T1000 (cell line): ENCODE data around the gene RNF167.

Source experiments
- DNase-seq: peaks from one replicate; lab custom pipeline; 2025; ENCODE audit warnings: mixed read lengths; lab: John Stamatoyannopoulos, UW

The RNF167 gene

DNA sequence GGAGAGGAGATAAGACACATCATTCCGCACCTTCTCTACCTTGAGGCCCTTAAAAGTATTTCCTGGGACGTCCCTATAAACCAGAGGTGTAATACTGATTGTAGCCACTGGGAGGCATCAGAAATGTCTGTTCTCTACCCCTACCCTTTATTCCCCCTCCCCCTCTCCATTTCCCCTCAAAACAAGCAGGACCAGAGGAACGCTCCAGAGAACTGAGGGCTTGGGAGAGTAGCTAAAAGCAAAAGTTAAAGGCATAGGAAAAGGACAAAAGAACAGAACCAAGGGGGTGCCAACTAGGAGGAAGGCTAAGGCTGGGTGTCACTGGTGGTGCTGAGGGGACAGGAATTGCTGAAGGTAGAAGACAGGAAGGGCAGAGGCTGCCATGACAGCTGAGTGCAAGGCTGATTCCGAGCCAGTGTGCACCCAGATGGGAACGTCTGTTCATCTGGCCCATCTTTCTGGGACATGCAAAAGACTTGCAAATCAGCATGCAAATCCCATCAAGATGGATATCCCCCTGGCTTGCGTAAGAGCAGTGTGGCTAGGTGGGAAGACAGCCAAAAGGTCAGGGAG, 40.7 kb downstream of the RNF167 start:
- DNase-seq = no peak

DNA sequence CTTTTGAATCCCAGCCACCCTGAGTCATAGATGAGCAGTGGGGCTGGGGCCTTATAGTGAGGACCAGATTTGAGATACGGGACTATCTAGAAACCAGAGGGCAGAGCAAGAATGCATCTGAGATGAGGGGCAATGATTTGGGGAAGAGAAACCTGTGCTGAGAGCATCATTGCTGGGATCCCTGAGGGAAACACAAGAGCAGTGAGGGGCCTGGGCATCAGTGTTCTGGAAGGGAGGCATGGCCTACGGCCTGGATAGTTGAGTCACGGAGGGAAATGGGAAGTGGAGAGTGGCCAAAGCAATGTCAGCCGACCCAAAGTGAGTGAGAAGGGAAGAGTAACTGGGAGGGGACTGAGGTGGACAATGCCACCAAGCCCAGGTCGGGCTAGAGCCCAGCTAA, 42.2 kb downstream of the RNF167 start:
- DNase-seq = no peak

- DNase-seq = no peak
Measured at GRCh38 chr17:4986403-4986802, 46.3 kb downstream of the RNF167 start.

DNA sequence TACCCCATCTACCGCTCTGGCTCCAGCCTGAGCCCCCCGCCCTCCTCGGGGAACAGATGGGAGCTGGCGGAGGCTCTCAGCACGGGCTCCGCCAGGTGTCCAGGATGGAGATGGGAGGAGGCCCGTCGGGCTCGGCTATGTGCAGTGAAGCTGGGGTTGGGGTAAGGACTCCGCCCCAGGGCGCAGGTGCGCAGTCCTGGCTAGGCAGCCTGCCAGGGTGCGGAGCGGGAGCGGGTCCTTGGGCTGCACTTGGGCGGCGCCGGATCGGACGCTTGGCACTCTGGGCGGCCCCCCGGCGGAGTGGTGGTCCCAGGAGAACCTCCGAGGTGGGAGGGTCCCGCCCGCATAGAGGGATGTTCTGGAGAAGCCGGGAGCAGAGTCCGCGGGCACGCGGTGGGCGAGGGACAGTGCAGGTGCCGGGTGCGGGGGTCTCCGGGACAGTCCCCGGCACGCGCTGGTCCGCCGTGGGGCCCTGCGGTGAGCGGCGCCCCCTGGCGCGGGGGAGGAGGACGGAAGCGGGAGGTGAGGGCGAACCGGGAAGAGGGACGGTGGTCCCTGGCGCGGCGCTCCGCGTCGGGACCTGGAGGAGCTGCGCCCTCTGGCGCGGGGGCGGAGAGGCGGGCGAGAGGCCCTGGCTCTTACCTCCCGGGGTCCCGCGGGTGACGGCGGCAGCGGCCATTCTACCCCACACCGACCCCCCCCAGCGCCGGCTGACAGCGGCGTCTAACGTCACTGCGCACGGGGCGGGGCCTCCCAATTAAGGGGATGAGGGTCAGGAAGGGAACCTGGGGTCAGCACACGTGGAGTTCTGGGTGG, 47.1 kb downstream of the RNF167 start, which contains the start of gene CAMTA2:
Gene CAMTA2, minus strand, starts transcription at position 725 of the 816 bp plus-strand sequence. CDS start 1,453 bp downstream, outside the sequence.
- DNase-seq = peak; percentile 86

- DNase-seq = no peak
Measured at GRCh38 chr17:4987767-4988567, 47.9 kb downstream of the RNF167 start.

DNA sequence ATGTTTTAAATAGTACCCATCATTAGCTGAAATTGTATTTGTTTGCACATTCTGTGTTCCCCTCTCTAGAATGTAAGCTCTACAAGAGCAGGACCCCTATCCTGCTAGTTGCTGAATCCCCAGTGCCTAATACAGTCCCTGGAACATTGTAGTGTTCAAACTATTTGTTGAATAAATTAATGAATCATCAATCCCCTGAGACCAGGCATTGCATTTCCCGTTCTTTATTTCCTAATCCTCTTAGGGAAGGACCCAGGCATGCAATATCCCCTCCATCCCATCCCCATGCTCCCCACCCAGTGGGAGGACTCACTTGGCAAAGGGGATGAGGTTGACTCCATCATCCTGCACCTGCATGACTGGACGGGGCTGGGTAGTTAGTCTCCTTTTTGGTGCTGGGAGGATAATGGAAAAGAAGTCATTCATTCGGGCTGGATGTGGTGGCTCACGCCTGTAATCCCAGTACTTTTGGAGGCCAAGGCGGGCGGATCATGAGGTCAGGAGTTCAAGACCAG, 54.1 kb downstream of the RNF167 start:
- no peak for DNase-seq
